ENCODE results near the gene CASZ1.

GRCh38 chr1:10843697-10844096 lies 47.3 kb upstream of the CASZ1 start:
- TF ChIP-seq POLR2AphosphoS5 (IDR thresholded peaks at IDR 0.05; ENCODE audit: low read depth, low read length) (no peak), POLR2A (IDR thresholded peaks at IDR 0.05; ENCODE audit: low read depth, low read length) (no peak), POU2F2 (IDR thresholded peaks at IDR 0.05; ENCODE audit: low read depth, low read length) (no peak), TAF1 (IDR thresholded peaks at IDR 0.05; ENCODE audit: low read depth, low read length) (no peak), SPI1 (IDR thresholded peaks at IDR 0.05; ENCODE audit: low read depth, low read length) (no peak), PAX5 (IDR thresholded peaks at IDR 0.05; ENCODE audit: insufficient read depth, low read length, severe bottlenecking) (no peak)
